Thyroid gland (tissue), 4 donors: ENCODE measurements around the gene HS6ST2. TPM values are rescaled to one million over a fixed set of nuclear protein-coding genes. Genes with fewer than 3 reads are reported as not detected.

Experiments used
- DNase-seq, 2 donors: peaks; one replicate each; pipeline ENCODE4 v3.0.0-alpha.2; 2019
- H3K27ac ChIP-seq, 3 donors: fragments of 200-600 bp; sonication (generic); 1 replicate in 2 of 3; 2 replicates in 1 of 3; pipeline ENCODE4 v1.5.1; 2016 to 2019; ENCODE audit warnings: mild to moderate bottlenecking in 1 of 3, moderate library complexity in 1 of 3
- H3K27me3 ChIP-seq: fragments of 200-600 bp; sonication (generic); one replicate; pipeline ENCODE4 v1.5.1; 2019
- H3K36me3 ChIP-seq, 2 donors: fragments of 200-600 bp; sonication (generic); one replicate each; pipeline ENCODE4 v1.5.1; 2016 to 2019
- H3K4me1 ChIP-seq, 2 donors: fragments of 200-600 bp; sonication (generic); one replicate each; pipeline ENCODE4 v1.5.1; 2017 to 2019
- H3K4me3 ChIP-seq, 3 donors: fragments of 200-600 bp; sonication (generic); replicated peaks in 1 of 3; 1 replicate in 2 of 3; 2 replicates in 1 of 3; pipeline ENCODE4 v1.5.1; 2016; ENCODE audit warnings: mild to moderate bottlenecking in 1 of 3
- H3K9me3 ChIP-seq: fragments of 200-600 bp; sonication (generic); one replicate; pipeline ENCODE4 v1.5.1; 2017
- POLR2A ChIP-seq, 2 donors: fragments of 450-650 bp; IDR thresholded peaks; one replicate each; pipeline ENCODE4 v1.6.1; 2017; ENCODE audit warnings: antibody characterized with exemption in 2 of 2, mild to moderate bottlenecking in 2 of 2, moderate library complexity in 1 of 2
- WGBS, 2 donors: methylation state at CpG; one replicate each; pipeline ENCODE4 v1.1.5; 2017; 5-methylcytosine and 5-hydroxymethylcytosine counted together
- intact Hi-C: fragments of 100-400 bp; cut with DNase I; formaldehyde crosslinking; loops from one replicate; pipeline ENCODE4 v1.15.1; 2023
- total RNA-seq, 4 donors: library from RNA; depleted of rRNA; stranded (reverse); fragments of >200 nt; gene quantifications; one replicate each; pipeline ENCODE4 v1.2.3, GENCODE V29; 2016
- TF ChIP-seq, protein P1 (sequence below), 6 experiments: fragments of 200-600 bp in 3 of 6; fragments of 450-650 bp in 3 of 6; sonication (generic) in 3 of 6; IDR thresholded peaks; one replicate each; pipeline ENCODE4 v1.5.1; 2016 to 2019; ENCODE audit warnings: antibody characterized with exemption in 6 of 6, mild to moderate bottlenecking in 2 of 6, inconsistent platforms in 1 of 6, moderate library complexity in 1 of 6

The HS6ST2 gene
- total RNA-seq, 4 donors from 2014 or later, result 0.11 to 0.78 (median 0.38) TPM; not detected in 1

DNA sequence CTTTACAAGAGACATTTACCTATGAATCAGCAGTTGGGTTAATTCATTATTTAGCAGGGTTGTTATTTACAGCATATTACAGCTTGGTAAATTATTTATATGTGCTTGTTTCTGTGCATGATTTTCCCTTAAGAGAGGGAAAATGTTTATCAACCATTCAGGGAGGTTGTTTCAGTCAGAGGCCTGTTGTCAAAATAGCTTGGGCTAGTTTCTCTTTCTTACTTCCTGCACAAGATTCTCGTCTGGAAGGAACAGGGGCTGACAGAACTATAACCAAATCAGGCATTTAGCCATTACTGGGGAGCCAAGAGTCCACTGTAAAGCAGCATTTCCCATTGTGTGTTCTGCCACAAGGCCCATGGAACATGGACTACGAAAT lies 135.8 kb downstream of the HS6ST2 start:
- H3K27me3 ChIP-seq, result no peaks in the 10 kb centered on the region
- WGBS, 2 donors, result 50 to 58% methylated on average over 2 of the region's 2 CpGs
- H3K4me3 ChIP-seq, result no peak overlapping the region
- peaks cover 3 to 13% of the 10 kb centered on the region in 2 donors for H3K4me1 ChIP-seq
- H3K36me3 ChIP-seq, result no peaks in the 10 kb centered on the region
- TF ChIP-seq, protein P1, sequence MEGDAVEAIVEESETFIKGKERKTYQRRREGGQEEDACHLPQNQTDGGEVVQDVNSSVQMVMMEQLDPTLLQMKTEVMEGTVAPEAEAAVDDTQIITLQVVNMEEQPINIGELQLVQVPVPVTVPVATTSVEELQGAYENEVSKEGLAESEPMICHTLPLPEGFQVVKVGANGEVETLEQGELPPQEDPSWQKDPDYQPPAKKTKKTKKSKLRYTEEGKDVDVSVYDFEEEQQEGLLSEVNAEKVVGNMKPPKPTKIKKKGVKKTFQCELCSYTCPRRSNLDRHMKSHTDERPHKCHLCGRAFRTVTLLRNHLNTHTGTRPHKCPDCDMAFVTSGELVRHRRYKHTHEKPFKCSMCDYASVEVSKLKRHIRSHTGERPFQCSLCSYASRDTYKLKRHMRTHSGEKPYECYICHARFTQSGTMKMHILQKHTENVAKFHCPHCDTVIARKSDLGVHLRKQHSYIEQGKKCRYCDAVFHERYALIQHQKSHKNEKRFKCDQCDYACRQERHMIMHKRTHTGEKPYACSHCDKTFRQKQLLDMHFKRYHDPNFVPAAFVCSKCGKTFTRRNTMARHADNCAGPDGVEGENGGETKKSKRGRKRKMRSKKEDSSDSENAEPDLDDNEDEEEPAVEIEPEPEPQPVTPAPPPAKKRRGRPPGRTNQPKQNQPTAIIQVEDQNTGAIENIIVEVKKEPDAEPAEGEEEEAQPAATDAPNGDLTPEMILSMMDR (IDR thresholded peaks at IDR 0.05), result no peak
- no peak for TF ChIP-seq POLR2A (IDR thresholded peaks at IDR 0.05)
- no peak overlapping the region for H3K27ac ChIP-seq
- intact Hi-C loops, result no loop called here
- DNase-seq, result no peak
- H3K9me3 ChIP-seq, result no peaks in the 10 kb centered on the region

DNA sequence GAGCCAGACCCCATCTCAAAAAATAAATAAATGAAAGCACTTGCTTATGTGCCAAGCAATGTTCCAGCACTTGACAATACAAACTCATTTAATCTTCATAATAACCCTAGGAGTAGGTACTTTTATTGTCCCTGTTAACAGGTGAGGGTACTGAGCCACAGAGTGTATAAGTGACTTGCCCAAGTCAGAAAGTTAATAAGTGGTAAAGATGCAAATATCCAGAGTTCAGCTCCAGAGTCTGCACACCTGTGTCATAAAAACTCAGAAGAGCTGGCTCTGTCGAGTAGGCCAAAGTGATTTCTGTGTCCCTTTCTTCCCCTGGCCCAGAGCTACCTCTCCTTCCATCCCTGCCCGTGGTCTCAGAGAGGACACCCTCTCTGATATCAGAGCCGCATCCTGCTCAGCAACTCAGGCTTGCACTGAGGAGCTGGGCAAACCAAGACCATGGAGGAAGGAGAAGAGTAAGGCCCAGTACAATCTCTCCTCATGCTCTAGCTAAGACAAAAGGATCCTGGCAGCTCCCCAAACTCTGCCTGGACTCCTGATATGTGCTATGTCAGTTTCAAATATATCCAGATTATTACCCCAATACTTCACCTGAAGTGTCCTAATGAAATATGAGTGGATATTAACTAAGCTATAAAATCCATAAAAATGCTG lies 136.3 kb downstream of the HS6ST2 start:
- 76 to 80% methylated on average over 1 to 3 of the region's 3 CpGs for WGBS, 2 donors
- intact Hi-C loops, result no loop called here
- peak in 1 of 2 donors; percentile 6 for DNase-seq

DNA sequence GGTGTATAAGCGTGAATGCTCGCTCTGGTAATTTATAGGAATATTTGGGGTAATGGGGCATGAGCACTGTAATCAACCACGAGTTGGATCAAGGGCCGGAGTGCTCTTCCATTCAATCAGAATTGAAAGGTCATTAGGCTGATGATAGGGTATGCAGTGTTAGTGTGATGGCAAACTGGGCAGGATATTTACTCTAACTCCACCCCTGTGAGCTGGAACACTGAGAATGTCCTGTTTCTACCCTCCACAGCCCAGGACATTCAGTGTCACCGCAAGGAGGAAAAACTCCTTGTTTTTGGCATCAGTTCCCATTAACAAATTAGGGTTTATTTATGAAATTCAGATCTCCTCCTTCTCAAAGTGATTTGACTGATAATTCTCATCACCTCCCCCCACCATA lies 137.8 kb downstream of the HS6ST2 start:
- Histone ChIP-seq H3K4me1 (peaks cover 3 to 13% of the 10 kb centered on the region in 2 donors), H3K4me3 (no peak overlapping the region), H3K27me3 (no peaks in the 10 kb centered on the region), H3K9me3 (no peaks in the 10 kb centered on the region), H3K27ac (no peak overlapping the region), H3K36me3 (no peaks in the 10 kb centered on the region)
- intact Hi-C loops, result no loop called here
- no peak for DNase-seq
- TF ChIP-seq, protein P1 (IDR thresholded peaks at IDR 0.05), result no peak
- TF ChIP-seq POLR2A (IDR thresholded peaks at IDR 0.05), result no peak
- WGBS, 2 donors, result 84 to 86% methylated on average over 5 of the region's 5 CpGs

More for the DNA sequence above, 136.3 kb downstream of the HS6ST2 start:
- Histone ChIP-seq H3K9me3 (no peaks in the 10 kb centered on the region), H3K4me3 (no peak overlapping the region), H3K27me3 (no peaks in the 10 kb centered on the region), H3K4me1 (peaks cover 3 to 13% of the 10 kb centered on the region in 2 donors), H3K27ac (no peak overlapping the region), H3K36me3 (no peaks in the 10 kb centered on the region)
- TF ChIP-seq, protein P1 (IDR thresholded peaks at IDR 0.05), result no peak
- no peak for TF ChIP-seq POLR2A (IDR thresholded peaks at IDR 0.05)

DNA sequence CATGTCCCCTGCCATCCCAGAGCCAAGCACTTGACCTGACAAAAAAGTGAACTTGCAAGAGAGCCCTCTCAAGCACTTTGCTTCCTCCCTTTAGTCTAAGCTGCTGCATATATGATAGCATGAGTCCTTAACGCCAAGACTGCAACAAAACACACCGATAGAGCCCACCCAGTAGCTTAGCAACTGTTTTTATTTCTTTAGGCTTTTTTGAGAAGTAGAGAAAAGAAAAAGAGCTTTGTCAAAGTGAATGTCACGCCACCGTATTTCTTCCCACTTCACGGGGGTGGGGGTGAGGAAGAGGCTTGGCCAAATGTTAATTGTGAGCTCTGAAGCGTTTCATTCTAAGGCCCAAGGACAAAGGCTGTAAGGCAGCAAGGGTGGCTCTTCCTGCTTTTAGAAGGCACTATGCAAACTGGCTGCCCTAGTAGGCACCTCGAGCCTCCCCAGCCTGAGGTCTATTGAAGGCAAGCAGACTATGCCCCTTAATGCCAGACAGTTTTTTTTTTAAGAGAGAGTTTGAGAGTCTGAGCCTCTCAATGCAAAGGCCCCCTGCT lies 138.6 kb downstream of the HS6ST2 start:
- H3K36me3 ChIP-seq, result no peaks in the 10 kb centered on the region
- no peak overlapping the region for H3K27ac ChIP-seq
- TF ChIP-seq, protein P1 (IDR thresholded peaks at IDR 0.05), result no peak
- no peak for TF ChIP-seq POLR2A (IDR thresholded peaks at IDR 0.05)
- H3K9me3 ChIP-seq, result no peaks in the 10 kb centered on the region
- peaks cover 3 to 13% of the 10 kb centered on the region in 2 donors for H3K4me1 ChIP-seq
- peak; percentile 43 to 52 for DNase-seq
- intact Hi-C loops, result no loop called here
- no peak overlapping the region for H3K4me3 ChIP-seq
- no peaks in the 10 kb centered on the region for H3K27me3 ChIP-seq
- 29 to 32% methylated on average over 6 to 7 of the region's 7 CpGs for WGBS, 2 donors

DNA sequence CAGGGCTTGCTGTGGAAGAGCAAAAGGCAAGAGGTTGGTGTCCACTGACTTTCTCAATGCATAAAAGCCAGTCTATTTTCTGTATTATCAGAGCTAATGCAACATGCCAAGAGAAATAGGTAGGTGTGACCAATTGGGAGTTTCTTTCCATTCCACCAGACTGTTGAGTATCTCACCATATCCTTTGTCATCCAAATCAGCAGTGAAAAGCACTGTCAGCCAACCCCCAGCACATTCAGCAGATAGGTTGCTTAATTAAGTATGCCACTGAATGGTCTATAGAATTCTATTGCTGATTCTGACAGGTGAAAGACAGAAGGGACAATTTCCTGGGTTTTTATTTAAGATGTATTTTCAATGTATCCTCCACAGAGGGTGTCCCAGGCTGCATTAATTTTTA lies 139.8 kb downstream of the HS6ST2 start:
- Histone ChIP-seq H3K36me3 (no peaks in the 10 kb centered on the region), H3K27ac (no peak overlapping the region), H3K9me3 (no peaks in the 10 kb centered on the region), H3K4me3 (no peak overlapping the region), H3K4me1 (peaks cover 3 to 13% of the 10 kb centered on the region in 2 donors), H3K27me3 (no peaks in the 10 kb centered on the region)
- DNase-seq, result no peak
- TF ChIP-seq POLR2A (IDR thresholded peaks at IDR 0.05), result no peak
- TF ChIP-seq, protein P1 (IDR thresholded peaks at IDR 0.05), result no peak
- intact Hi-C loops, result no loop called here
